Uterus (tissue), 2 donors: ENCODE data around the gene SLC2A9.

ENCODE experiments used
- CTCF ChIP-seq, 4 experiments: fragments of 200-600 bp in 2 of 4; fragments of 450-650 bp in 2 of 4; sonication (generic) in 2 of 4; IDR thresholded peaks; one replicate each; pipeline ENCODE4 v1.5.1; 2016 to 2019; ENCODE audit warnings: antibody characterized with exemption in 4 of 4, mild to moderate bottlenecking in 2 of 4, moderate library complexity in 1 of 4
- POLR2A ChIP-seq, 2 donors: fragments of 450-650 bp; IDR thresholded peaks; one replicate each; pipeline ENCODE4 v1.6.1; 2016; ENCODE audit warnings: antibody characterized with exemption in 2 of 2, mild to moderate bottlenecking in 1 of 2, moderate library complexity in 1 of 2

GRCh38 chr4:9904976-9905587 is 116.2 kb downstream of the SLC2A9 start:
- TF ChIP-seq POLR2A (IDR thresholded peaks at IDR 0.05) (no peak), CTCF (IDR thresholded peaks at IDR 0.05) (no peak)
